ENCODE data around the gene TMEM167A. TPM values are rescaled to one million over a fixed set of nuclear protein-coding genes. Genes with fewer than 3 reads are reported as not detected.

The TMEM167A gene
- total RNA-seq, 1 donor from 2014 or later = 38.3 TPM

DNA sequence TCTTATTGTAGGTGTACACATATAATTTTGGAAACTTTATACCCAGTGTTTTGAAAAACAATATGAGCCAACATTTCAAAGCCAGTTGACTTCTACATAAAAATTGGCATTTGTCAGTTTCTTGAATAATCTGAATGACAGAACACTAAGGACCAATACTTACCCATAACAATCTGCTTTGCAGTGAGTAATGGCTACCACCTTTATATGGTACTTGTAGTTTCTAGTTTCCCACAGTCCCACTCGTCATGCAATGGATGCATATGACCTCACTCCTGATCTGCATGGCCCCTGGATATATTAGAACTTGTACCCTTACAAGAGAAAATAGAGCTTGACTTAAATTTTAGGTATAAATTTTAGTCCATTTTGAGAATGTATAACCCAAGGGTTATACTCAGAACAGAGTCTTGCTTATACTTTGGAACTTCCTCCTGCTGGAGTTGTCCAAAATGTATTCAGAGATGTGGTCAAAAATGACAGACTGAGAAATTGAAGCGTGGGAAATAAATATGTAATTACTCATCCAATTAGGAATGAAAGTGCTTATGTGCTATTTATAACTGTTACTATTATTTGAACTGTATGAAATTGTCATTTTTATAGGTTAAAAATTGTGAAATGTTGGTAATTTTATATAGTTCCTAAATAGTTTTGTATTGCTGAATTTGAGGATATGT is 19.6 kb upstream of the TMEM167A start:
- H3K4me3 ChIP-seq = no peak overlapping the region
- no peak for DNase-seq (ENCODE audit: low spot score in 2 of 2)

DNA sequence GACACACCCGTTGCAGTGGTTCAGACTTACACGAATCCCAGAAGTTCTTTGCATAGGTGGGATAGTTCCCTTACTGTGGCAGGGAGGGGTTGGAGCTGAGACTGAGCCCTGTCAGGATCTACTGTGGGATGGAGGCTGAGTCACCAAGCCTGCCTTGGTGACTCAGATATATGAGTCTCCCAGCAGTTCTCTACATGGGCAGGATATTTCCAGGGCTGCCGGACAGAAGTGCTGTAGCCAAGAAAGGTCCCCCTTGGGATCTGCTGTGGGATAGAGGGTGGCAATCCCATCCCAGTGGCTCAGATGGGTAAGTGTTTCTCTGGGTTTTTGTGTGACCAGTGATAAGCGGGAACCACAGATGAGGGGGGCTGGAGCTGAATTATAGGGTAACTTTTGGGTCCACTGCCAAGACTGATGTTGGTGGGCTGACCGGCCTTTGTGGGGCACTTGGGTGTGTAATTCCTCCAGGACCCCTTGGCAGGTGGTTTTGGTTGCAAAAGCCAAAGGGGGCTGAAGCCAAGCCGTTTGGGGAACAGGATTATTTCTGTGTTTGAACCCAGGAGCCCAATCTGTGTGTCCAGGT is 18.9 kb upstream of the TMEM167A start:
- Histone ChIP-seq H3K9me3 (peaks cover 0 to 25% of the 10 kb centered on the region in 2 donors), H3K36me3 (no peaks in the 10 kb centered on the region), H3K27me3 (no peaks in the 10 kb centered on the region), H3K4me3 (no peak overlapping the region), H3K4me1 (peaks cover 0 to 21% of the 10 kb centered on the region in 2 donors), H3K27ac (peak overlapping the region in 1 of 2 donors; percentile 62)
- TF ChIP-seq, protein P1, sequence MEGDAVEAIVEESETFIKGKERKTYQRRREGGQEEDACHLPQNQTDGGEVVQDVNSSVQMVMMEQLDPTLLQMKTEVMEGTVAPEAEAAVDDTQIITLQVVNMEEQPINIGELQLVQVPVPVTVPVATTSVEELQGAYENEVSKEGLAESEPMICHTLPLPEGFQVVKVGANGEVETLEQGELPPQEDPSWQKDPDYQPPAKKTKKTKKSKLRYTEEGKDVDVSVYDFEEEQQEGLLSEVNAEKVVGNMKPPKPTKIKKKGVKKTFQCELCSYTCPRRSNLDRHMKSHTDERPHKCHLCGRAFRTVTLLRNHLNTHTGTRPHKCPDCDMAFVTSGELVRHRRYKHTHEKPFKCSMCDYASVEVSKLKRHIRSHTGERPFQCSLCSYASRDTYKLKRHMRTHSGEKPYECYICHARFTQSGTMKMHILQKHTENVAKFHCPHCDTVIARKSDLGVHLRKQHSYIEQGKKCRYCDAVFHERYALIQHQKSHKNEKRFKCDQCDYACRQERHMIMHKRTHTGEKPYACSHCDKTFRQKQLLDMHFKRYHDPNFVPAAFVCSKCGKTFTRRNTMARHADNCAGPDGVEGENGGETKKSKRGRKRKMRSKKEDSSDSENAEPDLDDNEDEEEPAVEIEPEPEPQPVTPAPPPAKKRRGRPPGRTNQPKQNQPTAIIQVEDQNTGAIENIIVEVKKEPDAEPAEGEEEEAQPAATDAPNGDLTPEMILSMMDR (IDR thresholded peaks at IDR 0.05) = no peak
- peak in 1 of 2 donors; percentile 78 for DNase-seq (ENCODE audit: low spot score in 2 of 2)
- intact Hi-C loops (cut with DNase I) = loop anchor here (2.0 kb wide), 1 partner anchor 19 kb away; the partner anchor contains the start of genes TMEM167A and XRCC4

More for the DNA sequence above, 19.6 kb upstream of the TMEM167A start:
- H3K9me3 ChIP-seq = peaks cover 0 to 25% of the 10 kb centered on the region in 2 donors
- peaks cover 0 to 21% of the 10 kb centered on the region in 2 donors for H3K4me1 ChIP-seq
- H3K27ac ChIP-seq = no peak overlapping the region
- intact Hi-C loops (cut with DNase I) = loop anchor here (2.0 kb wide), 1 partner anchor 20 kb away; the partner anchor contains the start of genes TMEM167A and XRCC4
- TF ChIP-seq, protein P1 (IDR thresholded peaks at IDR 0.05) = no peak
- H3K36me3 ChIP-seq = no peaks in the 10 kb centered on the region
- no peaks in the 10 kb centered on the region for H3K27me3 ChIP-seq

DNA sequence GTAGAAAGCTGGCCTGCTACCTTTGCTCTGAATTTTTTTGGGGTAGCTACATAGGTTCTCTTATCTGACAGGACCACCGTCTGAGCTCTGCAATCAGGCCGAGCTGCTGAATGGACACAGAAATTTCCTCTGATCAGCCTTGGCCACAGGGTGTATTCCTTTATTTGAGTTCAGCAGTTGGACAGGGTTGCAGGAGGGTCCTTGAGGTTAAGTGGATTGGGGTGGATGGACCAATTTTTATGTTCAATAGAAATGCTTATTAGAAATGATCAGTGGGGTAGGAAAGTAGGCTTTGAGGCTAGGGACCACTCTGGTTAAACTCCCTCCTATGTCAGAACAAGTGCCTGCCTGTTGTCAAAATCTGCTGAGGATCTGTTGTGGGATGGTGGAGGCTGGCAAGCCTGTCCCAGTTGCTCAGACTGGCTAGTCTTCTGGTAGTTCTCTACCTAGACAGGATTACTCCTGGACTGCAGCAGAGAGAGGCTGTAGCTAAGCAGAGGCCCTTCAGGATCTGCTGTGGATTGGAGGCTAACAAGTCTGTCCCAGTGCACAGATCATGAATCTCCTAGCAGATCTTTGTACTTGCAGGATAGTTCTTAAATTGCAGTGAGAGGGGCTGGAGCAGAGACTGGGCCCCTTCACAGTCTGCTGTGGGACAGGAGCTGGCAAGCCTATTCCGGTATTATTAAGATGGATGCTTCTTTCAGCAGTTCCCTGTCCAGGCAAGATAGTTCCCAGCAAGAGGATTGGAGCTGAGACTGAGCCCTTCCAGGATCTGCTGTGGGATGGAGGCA is 18.2 kb upstream of the TMEM167A start:
- TF ChIP-seq, protein P1 (IDR thresholded peaks at IDR 0.05) = no peak
- no peak for DNase-seq (ENCODE audit: low spot score in 2 of 2)
- Histone ChIP-seq H3K4me1 (peaks cover 0 to 21% of the 10 kb centered on the region in 2 donors), H3K27ac (peak overlapping the region in 1 of 2 donors; percentile 62), H3K4me3 (no peak overlapping the region), H3K27me3 (no peaks in the 10 kb centered on the region), H3K36me3 (no peaks in the 10 kb centered on the region), H3K9me3 (peaks cover 0 to 25% of the 10 kb centered on the region in 2 donors)
- intact Hi-C loops (cut with DNase I) = no loop called here

DNA sequence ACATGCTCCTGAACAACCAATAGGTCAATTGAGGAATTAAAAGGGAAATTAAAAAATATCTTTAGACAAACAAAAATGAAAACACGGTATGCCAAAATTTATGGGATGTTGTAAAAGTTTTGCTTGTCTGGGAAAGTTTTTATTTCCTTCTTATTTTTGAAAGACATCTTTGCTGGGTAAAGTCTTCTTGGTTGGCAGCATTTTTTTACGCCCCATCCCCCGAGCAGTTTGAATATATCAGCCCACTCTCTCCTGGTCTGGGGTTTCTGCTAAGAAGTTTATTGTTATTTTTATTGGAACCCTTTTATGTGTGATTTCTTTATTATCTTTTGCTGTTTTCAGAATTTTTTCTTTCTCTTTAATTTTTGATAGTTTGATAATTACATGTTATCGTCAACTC is 16.5 kb upstream of the TMEM167A start:
- H3K4me1 ChIP-seq = peaks cover 0 to 21% of the 10 kb centered on the region in 2 donors
- intact Hi-C loops (cut with DNase I) = no loop called here
- peaks cover 0 to 25% of the 10 kb centered on the region in 2 donors for H3K9me3 ChIP-seq
- no peaks in the 10 kb centered on the region for H3K36me3 ChIP-seq
- DNase-seq (ENCODE audit: low spot score in 2 of 2) = no peak
- no peaks in the 10 kb centered on the region for H3K27me3 ChIP-seq
- no peak overlapping the region for H3K4me3 ChIP-seq
- no peak overlapping the region for H3K27ac ChIP-seq
- TF ChIP-seq, protein P1 (IDR thresholded peaks at IDR 0.05) = no peak

DNA sequence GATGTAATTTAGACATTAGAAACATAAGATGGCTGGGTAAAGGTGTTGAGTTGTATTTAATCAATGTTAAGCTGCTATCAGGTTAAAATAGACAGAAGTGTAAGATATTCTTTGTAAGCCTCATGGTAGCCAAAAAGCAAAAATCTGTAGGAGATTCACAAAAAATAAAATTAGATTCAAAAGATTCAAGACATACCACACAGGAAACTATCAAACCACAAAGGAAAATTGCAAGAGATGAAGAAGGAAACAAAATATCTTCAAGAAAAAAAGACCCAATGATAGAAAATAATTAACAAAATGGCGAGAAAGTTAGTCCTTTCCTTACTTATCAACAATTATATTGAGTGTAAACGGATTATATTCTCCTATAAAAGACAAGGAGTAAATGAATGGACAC is 15.4 kb upstream of the TMEM167A start:
- no peak overlapping the region for H3K4me3 ChIP-seq
- intact Hi-C loops (cut with DNase I) = no loop called here
- TF ChIP-seq, protein P1 (IDR thresholded peaks at IDR 0.05) = no peak

More for the DNA sequence above, 15.4 kb upstream of the TMEM167A start:
- DNase-seq (ENCODE audit: low spot score in 2 of 2) = no peak
- Histone ChIP-seq H3K4me1 (peaks cover 0 to 11% of the 10 kb centered on the region in 2 donors), H3K27me3 (no peaks in the 10 kb centered on the region), H3K36me3 (no peaks in the 10 kb centered on the region), H3K27ac (no peak overlapping the region), H3K9me3 (peaks cover 0 to 25% of the 10 kb centered on the region in 2 donors)

Data from ascending aorta (tissue), 2 donors.